PFSK-1 (cell line): Measurements from ENCODE around the gene PLA2G4E.

Experiments used
- FOXP2 ChIP-seq: optimal IDR thresholded peaks from 2 replicates; pipeline ENCODE3; 2011; ENCODE audit warnings: borderline replicate concordance, control low read depth, inconsistent platforms; ENCODE audit not compliant: insufficient read depth; ENCODE audit errors: extremely low read length, extremely low read depth
- POLR2AphosphoS5 ChIP-seq: IDR thresholded peaks from 2 replicates; pipeline ENCODE4 v1.6.1; 2012; ENCODE audit warnings: low read depth, mild to moderate bottlenecking, control low read depth, low read length, moderate library complexity
- SIN3A ChIP-seq: IDR thresholded peaks from 2 replicates; pipeline ENCODE4 v1.6.1; 2012; ENCODE audit warnings: mild to moderate bottlenecking, low read length, moderate library complexity, borderline replicate concordance; ENCODE audit not compliant: insufficient read depth
- TAF1 ChIP-seq: IDR thresholded peaks from 2 replicates; pipeline ENCODE4 v1.6.1; 2012; ENCODE audit warnings: low read length, control low read depth, borderline replicate concordance; ENCODE audit not compliant: insufficient read depth
- TF ChIP-seq, protein P1 (sequence below), 2 experiments: IDR thresholded peaks; 2 replicates each; pipeline versions ENCODE4 v1.6.1 to v1.8.0; 2011 to 2012; ENCODE audit warnings: low read depth in 2 of 2, low read length in 2 of 2, control low read depth in 1 of 2, inconsistent platforms in 1 of 2, mild to moderate bottlenecking in 1 of 2, moderate library complexity in 1 of 2; ENCODE audit not compliant: insufficient read depth in 1 of 2

PLA2G4E gene

DNA sequence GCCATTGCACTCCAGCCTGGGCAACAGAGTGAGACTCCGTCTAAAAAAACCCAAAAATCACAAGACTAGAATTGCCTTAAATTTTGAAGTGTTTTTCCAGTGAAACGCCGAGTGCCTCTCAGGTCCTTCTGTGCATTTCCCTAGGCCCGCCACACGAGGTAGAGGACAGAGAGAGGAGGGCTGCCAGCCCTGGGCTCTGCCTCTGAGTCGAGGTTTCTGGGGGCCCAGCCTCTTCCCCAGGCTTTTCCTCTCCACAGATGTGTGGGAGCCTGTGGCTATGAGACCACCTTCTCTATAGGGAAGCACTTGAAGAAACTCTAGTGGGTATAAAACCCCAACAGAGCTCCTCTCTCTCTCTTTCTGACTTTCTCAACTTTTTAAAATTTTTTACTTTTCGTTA, 37.6 kb downstream of the PLA2G4E start:
- TF ChIP-seq, protein P1, sequence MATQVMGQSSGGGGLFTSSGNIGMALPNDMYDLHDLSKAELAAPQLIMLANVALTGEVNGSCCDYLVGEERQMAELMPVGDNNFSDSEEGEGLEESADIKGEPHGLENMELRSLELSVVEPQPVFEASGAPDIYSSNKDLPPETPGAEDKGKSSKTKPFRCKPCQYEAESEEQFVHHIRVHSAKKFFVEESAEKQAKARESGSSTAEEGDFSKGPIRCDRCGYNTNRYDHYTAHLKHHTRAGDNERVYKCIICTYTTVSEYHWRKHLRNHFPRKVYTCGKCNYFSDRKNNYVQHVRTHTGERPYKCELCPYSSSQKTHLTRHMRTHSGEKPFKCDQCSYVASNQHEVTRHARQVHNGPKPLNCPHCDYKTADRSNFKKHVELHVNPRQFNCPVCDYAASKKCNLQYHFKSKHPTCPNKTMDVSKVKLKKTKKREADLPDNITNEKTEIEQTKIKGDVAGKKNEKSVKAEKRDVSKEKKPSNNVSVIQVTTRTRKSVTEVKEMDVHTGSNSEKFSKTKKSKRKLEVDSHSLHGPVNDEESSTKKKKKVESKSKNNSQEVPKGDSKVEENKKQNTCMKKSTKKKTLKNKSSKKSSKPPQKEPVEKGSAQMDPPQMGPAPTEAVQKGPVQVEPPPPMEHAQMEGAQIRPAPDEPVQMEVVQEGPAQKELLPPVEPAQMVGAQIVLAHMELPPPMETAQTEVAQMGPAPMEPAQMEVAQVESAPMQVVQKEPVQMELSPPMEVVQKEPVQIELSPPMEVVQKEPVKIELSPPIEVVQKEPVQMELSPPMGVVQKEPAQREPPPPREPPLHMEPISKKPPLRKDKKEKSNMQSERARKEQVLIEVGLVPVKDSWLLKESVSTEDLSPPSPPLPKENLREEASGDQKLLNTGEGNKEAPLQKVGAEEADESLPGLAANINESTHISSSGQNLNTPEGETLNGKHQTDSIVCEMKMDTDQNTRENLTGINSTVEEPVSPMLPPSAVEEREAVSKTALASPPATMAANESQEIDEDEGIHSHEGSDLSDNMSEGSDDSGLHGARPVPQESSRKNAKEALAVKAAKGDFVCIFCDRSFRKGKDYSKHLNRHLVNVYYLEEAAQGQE (IDR thresholded peaks at IDR 0.05; ENCODE audit: insufficient read depth in 1 of 2, low read depth in 2 of 2, low read length in 2 of 2): no peak
- TF ChIP-seq SIN3A (no peak), POLR2AphosphoS5 (no peak), FOXP2 (no peak), TAF1 (no peak)

DNA sequence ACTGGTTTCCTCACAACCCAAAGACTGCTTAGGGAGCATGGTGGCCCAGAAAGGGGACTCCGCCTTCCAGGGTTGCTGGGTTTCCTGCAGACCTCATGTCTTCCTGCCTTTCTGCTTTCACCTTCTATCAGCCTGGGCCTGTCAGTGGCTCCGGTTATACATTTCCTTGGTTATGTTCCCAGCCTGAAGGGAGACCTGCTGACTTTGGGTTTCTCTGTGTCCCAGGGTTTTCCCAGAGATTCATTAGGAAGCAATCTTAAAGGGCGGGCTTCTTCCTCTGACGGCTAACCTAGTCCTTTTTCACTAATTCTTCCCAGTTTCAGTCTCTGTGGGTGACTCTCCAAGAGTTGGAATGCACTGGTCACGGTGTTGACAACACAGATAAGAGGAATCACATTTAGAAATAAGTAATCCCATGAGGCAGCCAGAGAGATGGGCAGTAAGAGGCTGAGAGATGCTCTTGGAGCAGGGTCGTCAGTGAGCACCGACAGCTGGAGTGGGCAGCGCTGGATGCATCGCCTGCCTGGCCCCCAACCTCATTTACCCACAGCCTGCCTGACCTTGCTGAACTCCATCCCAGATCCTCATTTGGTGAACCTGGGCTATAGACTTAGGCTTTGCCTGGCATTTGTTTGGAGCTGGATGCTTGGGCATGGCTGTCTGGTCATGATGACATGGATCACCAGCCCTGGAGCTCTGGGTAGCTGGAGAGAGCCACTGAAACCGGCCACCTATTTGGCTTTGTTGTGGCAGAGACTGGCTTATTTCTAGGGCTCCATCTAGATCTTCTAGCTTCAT, 38.5 kb downstream of the PLA2G4E start:
- TF ChIP-seq FOXP2 (no peak), POLR2AphosphoS5 (no peak), TAF1 (no peak), SIN3A (no peak)
- TF ChIP-seq, protein P1 (IDR thresholded peaks at IDR 0.05; ENCODE audit: insufficient read depth in 1 of 2, low read depth in 2 of 2, low read length in 2 of 2): no peak

DNA sequence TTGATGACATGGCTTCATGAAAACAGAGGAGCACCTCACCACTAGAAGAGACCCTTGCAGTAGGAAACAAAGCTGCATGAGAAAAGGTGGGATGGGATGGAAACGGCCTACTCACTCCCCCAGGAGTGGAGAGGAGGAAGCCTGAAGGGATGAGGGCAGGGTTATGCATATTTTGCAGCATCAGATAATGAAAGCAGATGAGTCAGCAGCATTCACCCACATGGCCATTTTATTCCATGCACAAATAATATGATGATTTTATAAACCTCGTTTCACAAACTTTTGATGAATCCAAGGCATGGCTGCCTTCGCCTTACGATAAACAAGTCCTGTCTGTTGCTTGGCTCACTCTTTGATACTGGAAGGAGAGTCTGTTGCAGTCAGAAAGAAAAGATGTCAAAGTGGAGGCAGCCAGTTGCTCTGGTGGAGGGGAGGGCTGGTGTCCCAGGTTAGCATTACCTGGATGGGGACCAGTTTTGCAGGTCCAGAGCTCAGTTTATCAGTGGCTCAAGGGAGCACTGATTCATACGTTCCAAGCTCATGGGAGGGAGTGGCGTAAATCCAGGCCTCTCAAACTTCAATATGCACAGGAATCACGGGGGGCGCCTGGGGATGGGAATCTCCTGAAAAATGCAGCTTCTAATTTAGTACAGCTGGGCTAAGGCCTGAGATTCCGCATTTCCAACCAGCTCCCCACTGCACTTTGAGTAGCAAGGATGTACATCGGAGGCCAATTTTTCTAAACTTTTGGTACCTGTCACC, 39.3 kb downstream of the PLA2G4E start:
- TF ChIP-seq, protein P1 (IDR thresholded peaks at IDR 0.05; ENCODE audit: insufficient read depth in 1 of 2, low read depth in 2 of 2, low read length in 2 of 2): no peak
- TF ChIP-seq TAF1: no peak
- TF ChIP-seq SIN3A: no peak
- TF ChIP-seq POLR2AphosphoS5: no peak
- TF ChIP-seq FOXP2: no peak

DNA sequence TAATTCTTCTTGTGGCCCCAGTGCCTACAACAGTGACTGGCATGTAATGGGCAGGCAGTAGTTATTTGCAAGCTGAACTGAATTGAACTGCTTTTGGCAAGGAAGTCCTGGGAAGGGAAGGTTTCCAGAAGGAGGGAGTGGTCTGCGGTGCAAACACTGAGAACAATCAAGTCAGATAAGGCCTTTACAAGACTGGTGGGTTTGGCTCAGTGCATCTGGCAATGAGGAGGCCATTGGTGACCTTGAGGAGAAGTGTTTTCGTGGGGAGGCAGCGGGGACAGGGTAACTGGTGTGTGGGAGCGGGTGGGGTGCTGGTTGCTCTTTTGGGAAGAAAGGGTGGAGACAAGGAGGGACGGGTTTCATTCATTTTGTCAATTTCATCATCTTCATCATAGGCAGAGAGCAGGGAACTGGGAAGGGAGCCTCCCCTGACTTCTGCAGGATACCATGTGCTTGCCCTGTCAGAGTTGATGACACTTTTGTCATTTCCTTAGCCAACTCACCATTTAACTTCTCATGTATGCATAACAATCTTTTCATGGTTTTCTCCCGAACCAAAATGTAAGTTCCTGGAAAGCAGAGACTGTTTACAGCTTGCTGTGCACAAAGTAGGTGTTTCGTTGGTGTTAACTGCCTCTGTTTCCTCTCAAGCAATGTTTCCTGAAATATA, 40.1 kb downstream of the PLA2G4E start:
- TF ChIP-seq FOXP2 (no peak), SIN3A (no peak), TAF1 (no peak), POLR2AphosphoS5 (no peak)
- TF ChIP-seq, protein P1 (IDR thresholded peaks at IDR 0.05; ENCODE audit: insufficient read depth in 1 of 2, low read depth in 2 of 2, low read length in 2 of 2): no peak
